GM12872 (cell line): ENCODE results near the gene MRPS27.
A peak's percentile ranks its signal among the peaks of the same experiment; 100 is the strongest.

Experiments
- TF ChIP-seq, protein P1 (sequence below): IDR thresholded peaks from 3 replicates; pipeline ENCODE4 v1.5.1; 2011; ENCODE audit warnings: low read depth, mild to moderate bottlenecking, low read length, moderate library complexity; ENCODE audit not compliant: insufficient read depth

The MRPS27 gene

DNA sequence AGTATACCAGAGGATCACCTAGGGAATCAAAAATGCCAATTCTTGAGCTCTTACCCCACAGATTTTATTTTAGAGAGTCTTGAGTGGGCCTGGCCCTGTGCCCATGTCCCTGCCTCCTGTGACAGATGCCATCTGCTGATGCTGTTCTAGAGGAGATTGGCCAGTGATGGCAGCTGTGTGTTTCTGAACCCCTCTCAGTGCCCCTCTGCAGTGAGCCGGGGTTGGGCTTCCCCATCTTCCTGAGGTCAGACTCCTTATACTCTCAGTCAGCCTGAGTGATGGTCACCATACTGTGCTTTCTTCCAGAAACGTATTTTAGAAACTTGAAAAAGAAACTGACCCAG, 6.2 kb upstream of the MRPS27 start:
- TF ChIP-seq, protein P1, sequence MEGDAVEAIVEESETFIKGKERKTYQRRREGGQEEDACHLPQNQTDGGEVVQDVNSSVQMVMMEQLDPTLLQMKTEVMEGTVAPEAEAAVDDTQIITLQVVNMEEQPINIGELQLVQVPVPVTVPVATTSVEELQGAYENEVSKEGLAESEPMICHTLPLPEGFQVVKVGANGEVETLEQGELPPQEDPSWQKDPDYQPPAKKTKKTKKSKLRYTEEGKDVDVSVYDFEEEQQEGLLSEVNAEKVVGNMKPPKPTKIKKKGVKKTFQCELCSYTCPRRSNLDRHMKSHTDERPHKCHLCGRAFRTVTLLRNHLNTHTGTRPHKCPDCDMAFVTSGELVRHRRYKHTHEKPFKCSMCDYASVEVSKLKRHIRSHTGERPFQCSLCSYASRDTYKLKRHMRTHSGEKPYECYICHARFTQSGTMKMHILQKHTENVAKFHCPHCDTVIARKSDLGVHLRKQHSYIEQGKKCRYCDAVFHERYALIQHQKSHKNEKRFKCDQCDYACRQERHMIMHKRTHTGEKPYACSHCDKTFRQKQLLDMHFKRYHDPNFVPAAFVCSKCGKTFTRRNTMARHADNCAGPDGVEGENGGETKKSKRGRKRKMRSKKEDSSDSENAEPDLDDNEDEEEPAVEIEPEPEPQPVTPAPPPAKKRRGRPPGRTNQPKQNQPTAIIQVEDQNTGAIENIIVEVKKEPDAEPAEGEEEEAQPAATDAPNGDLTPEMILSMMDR: no peak

DNA sequence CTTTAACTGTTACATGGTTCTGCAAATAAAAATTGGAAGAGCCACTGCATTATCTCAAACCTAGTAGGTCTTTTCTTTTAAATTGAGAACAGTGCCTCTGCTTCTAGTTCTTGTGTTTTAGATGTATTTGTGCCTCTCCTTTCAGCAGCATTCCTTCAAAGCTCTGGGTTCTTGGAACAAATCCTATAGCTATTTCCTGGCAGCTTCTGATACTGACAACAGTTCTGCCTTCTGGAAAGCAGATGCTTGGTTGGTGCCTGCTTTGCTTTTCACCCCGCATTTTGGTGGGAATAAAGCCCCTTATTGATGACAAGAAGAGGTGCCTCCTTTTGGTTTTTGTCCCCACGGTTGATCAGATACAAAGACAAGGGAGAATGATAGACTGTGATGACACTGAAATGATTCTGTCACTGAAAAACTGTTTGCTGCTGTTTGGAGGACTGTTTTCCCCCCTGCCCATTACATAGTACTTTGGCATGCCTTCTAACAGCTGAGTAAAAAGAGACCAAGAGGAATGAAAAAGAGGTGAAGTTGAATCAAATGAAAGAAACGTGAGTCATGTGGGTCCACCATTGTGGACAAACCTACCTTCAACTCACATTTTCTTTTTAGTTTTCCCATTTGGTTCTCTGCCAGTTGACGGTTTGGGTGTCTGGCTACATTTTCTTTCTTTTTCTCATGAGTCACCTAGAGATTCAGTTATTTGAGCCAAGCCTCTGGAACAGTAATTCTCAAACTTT, 5.7 kb upstream of the MRPS27 start:
- TF ChIP-seq, protein P1: no peak

DNA sequence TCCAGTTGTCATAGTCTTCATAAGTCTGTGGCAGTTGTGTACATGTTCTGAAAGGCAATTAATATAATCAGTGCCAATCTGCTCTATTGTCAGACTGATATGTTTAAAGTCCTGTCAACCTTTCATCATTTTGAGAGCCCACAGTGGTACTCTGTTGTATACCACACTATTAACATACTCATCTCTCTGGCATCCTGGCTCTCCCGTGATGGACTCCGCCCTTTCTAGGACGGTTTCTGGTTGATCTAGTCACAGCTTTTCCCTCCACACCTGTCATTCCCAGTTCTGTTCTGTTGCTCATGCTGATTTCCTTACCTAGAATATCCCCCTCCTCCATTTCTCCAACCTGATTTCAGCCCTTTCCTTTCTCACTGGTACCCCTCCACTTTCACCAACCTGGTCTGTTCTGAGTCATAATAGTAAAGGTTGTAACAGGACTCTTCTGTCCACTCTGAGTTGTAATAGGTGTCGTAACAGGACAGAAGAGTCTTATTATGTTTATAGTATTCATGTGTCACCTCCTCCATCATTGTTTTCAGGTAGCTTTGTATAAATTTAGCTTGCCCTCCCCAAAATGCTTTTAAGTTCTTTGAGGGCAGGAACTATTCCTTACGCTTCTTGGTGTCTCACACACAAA, 4.3 kb upstream of the MRPS27 start:
- TF ChIP-seq, protein P1: no peak

DNA sequence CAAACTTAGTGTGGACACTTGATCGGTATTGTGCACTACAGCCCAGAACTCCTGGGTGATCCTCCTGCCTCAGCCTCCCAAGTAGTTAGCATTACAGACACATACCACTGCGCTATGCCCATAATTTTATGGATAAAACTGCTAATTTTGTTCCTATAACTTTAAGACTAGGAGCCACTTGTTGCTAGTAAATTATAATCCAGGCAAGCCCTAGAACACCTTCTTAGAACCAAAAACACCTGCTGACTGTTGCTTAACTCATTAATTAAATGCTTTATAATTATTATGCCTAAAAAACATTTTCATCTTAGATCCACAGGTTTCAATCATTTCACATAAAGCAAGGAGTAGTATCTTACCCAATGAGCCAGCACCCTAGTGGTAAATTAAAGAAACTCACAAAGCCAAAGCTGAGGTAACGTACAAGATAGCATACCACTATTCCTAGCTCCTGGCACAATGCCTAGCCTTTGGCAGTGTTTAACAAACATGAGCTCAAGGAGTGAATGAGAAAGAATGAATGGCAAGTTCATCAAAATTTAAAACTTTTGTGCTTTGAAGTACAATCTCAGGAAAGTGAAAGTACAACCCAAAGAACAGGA, 5.4 kb downstream of the MRPS27 start:
- TF ChIP-seq, protein P1: peak; percentile 23; the same call in 1 of the 3 replicates

DNA sequence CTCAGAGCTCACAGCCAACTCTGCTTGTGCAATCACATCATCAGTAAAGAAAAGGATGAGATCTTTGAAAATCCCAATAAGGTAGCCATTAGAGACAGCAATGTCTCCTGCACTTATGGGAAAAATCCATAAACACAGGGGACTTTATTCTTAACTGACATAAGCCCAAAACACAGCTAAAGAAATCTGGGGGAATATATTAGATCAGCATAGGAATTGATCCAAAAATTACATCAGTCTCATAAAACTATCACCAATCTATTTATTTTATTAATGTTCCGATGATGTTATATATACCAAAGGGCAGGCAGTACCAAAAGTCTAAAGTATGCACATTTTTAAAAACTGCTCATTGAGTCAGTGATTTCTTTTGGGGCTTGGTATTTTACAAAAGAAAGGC, 6.9 kb downstream of the MRPS27 start:
- TF ChIP-seq, protein P1: no peak

DNA sequence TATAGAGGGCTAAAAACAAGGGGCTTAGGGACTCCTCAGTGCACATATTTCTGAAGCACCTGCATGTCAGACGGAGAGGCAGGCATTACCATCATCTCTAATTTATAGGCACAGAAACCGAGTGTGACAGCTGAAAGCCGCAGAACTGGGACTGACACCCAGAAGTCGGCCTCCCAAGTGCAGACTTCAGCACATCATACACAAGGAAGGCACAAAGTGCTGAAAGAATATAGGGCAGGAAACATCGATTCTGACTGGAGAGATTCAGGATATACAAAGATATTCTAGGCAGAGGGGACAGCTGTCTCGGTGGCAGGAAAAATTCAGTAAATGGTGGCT, 11.2 kb downstream of the MRPS27 start:
- TF ChIP-seq, protein P1: no peak

DNA sequence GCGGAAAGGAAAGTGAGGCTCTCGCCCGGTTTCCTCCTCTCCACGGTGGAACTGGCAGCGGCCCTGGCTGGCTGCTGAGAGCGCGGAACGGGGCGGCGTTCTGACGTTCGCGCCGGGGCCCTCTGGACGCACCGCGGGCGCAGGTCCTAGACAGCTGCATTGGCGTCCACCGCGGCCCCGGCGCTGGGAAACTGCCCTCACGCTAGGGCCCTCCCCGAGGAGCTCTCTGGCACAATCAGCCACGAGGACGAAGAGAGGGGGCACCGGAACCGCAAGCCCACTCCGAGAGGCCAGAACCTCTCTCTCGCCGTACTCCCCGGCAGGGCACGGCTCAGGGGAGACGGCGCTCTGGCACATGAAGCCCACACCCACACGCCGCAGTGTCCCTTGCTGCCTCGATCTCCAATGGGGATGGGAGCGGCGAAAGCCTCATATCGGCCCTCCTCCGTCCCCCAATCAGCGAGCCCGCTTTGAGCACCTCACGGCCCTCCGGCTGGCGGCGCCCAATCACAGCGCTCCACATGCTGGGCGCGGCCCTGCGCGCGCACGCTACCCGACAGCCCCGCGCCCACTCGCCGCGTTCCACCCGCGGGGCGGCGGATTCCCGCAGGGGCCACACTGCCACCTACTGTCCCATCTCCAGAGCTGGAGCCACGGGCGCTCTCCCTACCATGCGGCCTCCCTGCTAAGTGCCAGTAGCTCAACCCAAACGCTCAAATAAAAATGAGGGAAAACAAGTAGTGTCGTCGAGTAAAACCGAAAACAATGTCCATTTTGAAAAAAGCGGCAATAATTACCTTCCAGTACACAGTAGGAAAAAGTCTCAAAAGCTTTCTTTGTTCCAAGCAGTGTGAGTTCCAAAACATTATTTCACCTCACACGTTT, 11.8 kb downstream of the MRPS27 start:
- TF ChIP-seq, protein P1: peak; percentile 82
